ENCODE measurements around the gene LRRC49. TPM values are rescaled to one million over a fixed set of nuclear protein-coding genes. Genes with fewer than 3 reads are reported as not detected.

The LRRC49 gene
- total RNA-seq, 1 experiment from 2014 or later = 8.3 TPM

- H2BK12ac ChIP-seq (ENCODE audit: insufficient read length, low read depth, low read length) = no peak overlapping the region
- H4K5ac ChIP-seq (ENCODE audit: insufficient read length, low read depth, low read length) = no peak overlapping the region
- H3K36me3 Mint-ChIP-seq (ENCODE audit: insufficient read depth in 1 of 3, low read depth in 3 of 3) = no peaks in the 10 kb centered on the region; a peak in 2 of 7 replicates
- no peak overlapping the region for H3K27ac ChIP-seq (ENCODE audit: insufficient read length, low read depth, low read length)
- peaks cover 5% of the 10 kb centered on the region in 2 experiments for H3K4me1 Mint-ChIP-seq
- no peak overlapping the region for H2BK20ac ChIP-seq (ENCODE audit: low read depth, low read length, poor library complexity, severe bottlenecking)
- H3K4me3 Mint-ChIP-seq = no peak overlapping the region
- no CpG with 5 or more reads among the region's 3 CpGs for WGBS (ENCODE audit: extremely low coverage, insufficient read length, low lambda C conversion rate)
- TF ChIP-seq CTCF (conservative IDR thresholded peaks at IDR 0.05) = no peak
- no peaks in the 10 kb centered on the region for H3K9me3 ChIP-seq (ENCODE audit: control insufficient read depth, low read depth, low read length)
- no peak overlapping the region for H4K91ac ChIP-seq (ENCODE audit: insufficient read length, low read depth, low read length)
- no peak for DNase-seq
- no peaks in the 10 kb centered on the region for H3K79me1 ChIP-seq (ENCODE audit: insufficient read depth, low read depth, low read length, poor library complexity, severe bottlenecking)
- H2BK5ac ChIP-seq (ENCODE audit: insufficient read length, low read length) = no peak overlapping the region
- no peak overlapping the region for H4K8ac ChIP-seq (replicated peaks; ENCODE audit: insufficient read length, low read depth, low read length)
- H3K79me2 ChIP-seq (ENCODE audit: insufficient read depth, low read length) = no peaks in the 10 kb centered on the region
- no peak overlapping the region for H3K23ac ChIP-seq (ENCODE audit: insufficient read length, low read depth, low read length)
- no peak overlapping the region for H3K56ac ChIP-seq (ENCODE audit: insufficient read length, low read depth, low read length)
- no peak overlapping the region for H3T11ph ChIP-seq (ENCODE audit: low read length)
- no peak overlapping the region for H3K14ac ChIP-seq (ENCODE audit: insufficient read depth, low read length)
- H2AK5ac ChIP-seq (ENCODE audit: insufficient read length, low read length) = no peak overlapping the region
- H4K20me1 ChIP-seq (ENCODE audit: control insufficient read depth, insufficient read depth, insufficient read length) = no peaks in the 10 kb centered on the region
- 0 out of 2 replicates have a peak, but pooled peaks cover 1% of the 10 kb centered on the region for H3K4me1 ChIP-seq (ENCODE audit: insufficient read depth, low read length)
- H3K27me3 Mint-ChIP-seq (ENCODE audit: low read depth) = no peaks in the 10 kb centered on the region
- no peak overlapping the region for H2BK120ac ChIP-seq (ENCODE audit: low read depth, low read length, poor library complexity, severe bottlenecking)
- no peak overlapping the region for H2BK15ac ChIP-seq (ENCODE audit: low read depth, low read length)
- H3K4me2 ChIP-seq (ENCODE audit: insufficient read depth, insufficient read length, low read length) = no peak overlapping the region
- H3K18ac ChIP-seq (ENCODE audit: insufficient read length, low read depth, low read length) = no peak overlapping the region
- no peaks in the 10 kb centered on the region for H3K27me3 ChIP-seq (ENCODE audit: insufficient read depth, low read length)
- H3K4ac ChIP-seq (ENCODE audit: low read depth, low read length) = no peak overlapping the region
- no peaks in the 10 kb centered on the region for H3K23me2 ChIP-seq (ENCODE audit: insufficient read length, low read depth, low read length, poor library complexity, severe bottlenecking)
- H3K9me3 Mint-ChIP-seq = no peaks in the 10 kb centered on the region
- no peak overlapping the region for H3K9ac ChIP-seq (ENCODE audit: extremely low read depth, insufficient read length, low read length)
- H2AFZ ChIP-seq (ENCODE audit: low read length) = no peak overlapping the region
- no peak overlapping the region; a peak in 1 of 7 replicates for H3K27ac Mint-ChIP-seq
These were observed 149.8 kb downstream of the LRRC49 start for GRCh38 chr15:71042356-71042922.
